Suprapubic skin (tissue), 3 donors: ENCODE data around the gene HELZ.

Experiments used
- POLR2AphosphoS5 ChIP-seq, 3 donors: sonication (generic); formaldehyde crosslinking; IDR thresholded peaks; one replicate each; pipeline ENCODE4 v1.6.1; 2017; ENCODE audit warnings: antibody characterized with exemption in 3 of 3
- TF ChIP-seq, protein P1 (sequence below), 2 donors: fragments of 200-600 bp in 1 of 2; fragments of 450-650 bp in 1 of 2; sonication (generic) in 1 of 2; IDR thresholded peaks; one replicate each; pipeline ENCODE4 v1.5.1; 2016 to 2019; ENCODE audit warnings: antibody characterized with exemption in 2 of 2, mild to moderate bottlenecking in 1 of 2, moderate library complexity in 1 of 2

GRCh38 chr17:67025216-67025792, 219.7 kb downstream of the HELZ start:
- TF ChIP-seq, protein P1, sequence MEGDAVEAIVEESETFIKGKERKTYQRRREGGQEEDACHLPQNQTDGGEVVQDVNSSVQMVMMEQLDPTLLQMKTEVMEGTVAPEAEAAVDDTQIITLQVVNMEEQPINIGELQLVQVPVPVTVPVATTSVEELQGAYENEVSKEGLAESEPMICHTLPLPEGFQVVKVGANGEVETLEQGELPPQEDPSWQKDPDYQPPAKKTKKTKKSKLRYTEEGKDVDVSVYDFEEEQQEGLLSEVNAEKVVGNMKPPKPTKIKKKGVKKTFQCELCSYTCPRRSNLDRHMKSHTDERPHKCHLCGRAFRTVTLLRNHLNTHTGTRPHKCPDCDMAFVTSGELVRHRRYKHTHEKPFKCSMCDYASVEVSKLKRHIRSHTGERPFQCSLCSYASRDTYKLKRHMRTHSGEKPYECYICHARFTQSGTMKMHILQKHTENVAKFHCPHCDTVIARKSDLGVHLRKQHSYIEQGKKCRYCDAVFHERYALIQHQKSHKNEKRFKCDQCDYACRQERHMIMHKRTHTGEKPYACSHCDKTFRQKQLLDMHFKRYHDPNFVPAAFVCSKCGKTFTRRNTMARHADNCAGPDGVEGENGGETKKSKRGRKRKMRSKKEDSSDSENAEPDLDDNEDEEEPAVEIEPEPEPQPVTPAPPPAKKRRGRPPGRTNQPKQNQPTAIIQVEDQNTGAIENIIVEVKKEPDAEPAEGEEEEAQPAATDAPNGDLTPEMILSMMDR (IDR thresholded peaks at IDR 0.05) = no peak
- TF ChIP-seq POLR2AphosphoS5 (IDR thresholded peaks at IDR 0.05) = no peak
